IMR-90 (cell line): ENCODE measurements around the gene IGFBP5.

Experiments used
- BHLHE40 ChIP-seq: fragments of 150-350 bp; IDR thresholded peaks from 2 replicates; pipeline ENCODE4 v1.6.1; 2016; ENCODE audit warnings: mild to moderate bottlenecking, low read depth, low read length
- CEBPB ChIP-seq: IDR thresholded peaks from 2 replicates; pipeline ENCODE4 v1.6.1; 2012; ENCODE audit warnings: low read depth, low read length, improper control_type of control experiment
- CTCF ChIP-seq: conservative IDR thresholded peaks from 2 replicates; pipeline ENCODE4 v1.5.1; 2012; ENCODE audit warnings: mild to moderate bottlenecking, low read depth, low read length, improper control_type of control experiment
- FOS ChIP-seq: fragments of 150-350 bp; IDR thresholded peaks from 2 replicates; pipeline ENCODE4 v1.6.1; 2016; ENCODE audit warnings: low read depth, low read length
- MAFK ChIP-seq: IDR thresholded peaks from 2 replicates; pipeline ENCODE4 v1.6.1; 2012; ENCODE audit warnings: low read depth, low read length, improper control_type of control experiment
- MAZ ChIP-seq: IDR thresholded peaks from 2 replicates; pipeline ENCODE4 v1.6.1; 2012; ENCODE audit warnings: low read depth, mild to moderate bottlenecking, low read length, improper control_type of control experiment, moderate library complexity, borderline replicate concordance
- MXI1 ChIP-seq: IDR thresholded peaks from 2 replicates; pipeline ENCODE4 v1.6.1; 2012; ENCODE audit warnings: low read depth, mild to moderate bottlenecking, low read length, moderate library complexity, borderline replicate concordance
- POLR2A ChIP-seq: IDR thresholded peaks from 2 replicates; pipeline ENCODE4 v1.6.1; 2012; ENCODE audit warnings: mild to moderate bottlenecking, low read depth, low read length
- RAD21 ChIP-seq: IDR thresholded peaks from 2 replicates; pipeline ENCODE4 v1.6.1; 2012; ENCODE audit warnings: low read length, improper control_type of control experiment
- RCOR1 ChIP-seq: IDR thresholded peaks from 2 replicates; pipeline ENCODE4 v1.6.1; 2012; ENCODE audit warnings: mild to moderate bottlenecking, low read length, improper control_type of control experiment; ENCODE audit not compliant: insufficient replicate concordance
- RFX5 ChIP-seq: IDR thresholded peaks from 2 replicates; pipeline ENCODE4 v1.8.0; 2012; ENCODE audit warnings: low read depth, mild to moderate bottlenecking, low read length, moderate library complexity
- USF2 ChIP-seq: fragments of 150-350 bp; IDR thresholded peaks from 2 replicates; pipeline ENCODE4 v1.6.1; 2017; ENCODE audit warnings: mild to moderate bottlenecking, antibody characterized with exemption, low read length, low read depth

GRCh38 chr2:216664593-216665034, 30.7 kb downstream of the IGFBP5 start:
- TF ChIP-seq BHLHE40, result no peak
- peak; percentile 45 for TF ChIP-seq CTCF
- TF ChIP-seq POLR2A, result no peak
- no peak for TF ChIP-seq MAZ
- TF ChIP-seq MAFK, result no peak
- TF ChIP-seq RAD21, result peak; percentile 37
- TF ChIP-seq RFX5, result no peak
- no peak for TF ChIP-seq RCOR1
- TF ChIP-seq MXI1, result no peak
- TF ChIP-seq FOS, result peak; percentile 40
- no peak for TF ChIP-seq CEBPB
- no peak for TF ChIP-seq USF2
